OCI-LY3 (cell line): ENCODE results near the gene MARCHF3.

Experiments used
- H2AFZ ChIP-seq: fragments of 200-600, 300-600 bp; shearing (Covaris generic); 2 replicates; pipeline ENCODE4 v1.6.0; 2014; ENCODE audit warnings: antibody characterized with exemption, low read depth, low read length
- H3K27ac ChIP-seq: fragments of 200-600, 300-600 bp; sonication (generic); 2 replicates; pipeline ENCODE4 v1.5.1; 2014; ENCODE audit warnings: mild to moderate bottlenecking, low read length, moderate library complexity, mixed read lengths
- H3K27me3 ChIP-seq: fragments of 200-600, 300-600 bp; sonication (generic); 2 replicates; pipeline ENCODE4 v1.6.1; 2014; ENCODE audit warnings: low read depth, low read length, mixed read lengths
- H3K36me3 ChIP-seq: fragments of 200-600, 300-600 bp; sonication (generic); replicated peaks from 2 replicates; pipeline ENCODE3; 2014; ENCODE audit warnings: low read depth, low read length, mixed read lengths
- H3K4me1 ChIP-seq: fragments of 300-600, 200-600 bp; sonication (generic); 2 replicates; pipeline ENCODE4 v1.6.1; 2014; ENCODE audit warnings: low read length, mixed read lengths
- H3K4me2 ChIP-seq: fragments of 200-600, 300-600 bp; sonication (generic); 2 replicates; pipeline ENCODE4 v1.6.1; 2014; ENCODE audit warnings: low read length, mixed read lengths
- H3K4me3 ChIP-seq: fragments of 300-600, 200-600 bp; sonication (generic); 2 replicates; pipeline ENCODE4 v1.5.1; 2014; ENCODE audit warnings: antibody characterized with exemption, mild to moderate bottlenecking, low read length, moderate library complexity
- H3K79me2 ChIP-seq: fragments of 300-600, 200-600 bp; shearing (Covaris generic); 2 replicates; pipeline ENCODE4 v1.6.1; 2014; ENCODE audit warnings: mild to moderate bottlenecking, low read length, mixed read lengths
- H3K9ac ChIP-seq: fragments of 300-600, 200-600 bp; shearing (Covaris generic); 2 replicates; pipeline ENCODE4 v1.6.0; 2014; ENCODE audit warnings: mild to moderate bottlenecking, low read length, moderate library complexity
- H3K9me3 ChIP-seq: fragments of 200-600, 300-600 bp; shearing (Covaris generic); 2 replicates; pipeline ENCODE4 v1.6.1; 2014; ENCODE audit warnings: low read length, mixed read lengths; ENCODE audit not compliant: insufficient read depth
- H4K20me1 ChIP-seq: fragments of 200-600, 300-600 bp; sonication (generic); 2 replicates; pipeline ENCODE4 v1.6.1; 2016; ENCODE audit warnings: low read length, mixed read lengths; ENCODE audit not compliant: insufficient read depth
- EZH2phosphoT487 ChIP-seq: fragments of 200-600 bp; shearing (Covaris generic); IDR thresholded peaks from 2 replicates; pipeline ENCODE4 v1.6.1; 2018; ENCODE audit warnings: antibody characterized with exemption, mixed run types, low read depth
- TF ChIP-seq, protein P1 (sequence below): fragments of 200-600, 300-600 bp; sonication (generic); IDR thresholded peaks from 2 replicates; pipeline ENCODE4 v1.5.1; 2014; ENCODE audit warnings: antibody characterized with exemption, low read length, low read depth

MARCHF3 gene

DNA sequence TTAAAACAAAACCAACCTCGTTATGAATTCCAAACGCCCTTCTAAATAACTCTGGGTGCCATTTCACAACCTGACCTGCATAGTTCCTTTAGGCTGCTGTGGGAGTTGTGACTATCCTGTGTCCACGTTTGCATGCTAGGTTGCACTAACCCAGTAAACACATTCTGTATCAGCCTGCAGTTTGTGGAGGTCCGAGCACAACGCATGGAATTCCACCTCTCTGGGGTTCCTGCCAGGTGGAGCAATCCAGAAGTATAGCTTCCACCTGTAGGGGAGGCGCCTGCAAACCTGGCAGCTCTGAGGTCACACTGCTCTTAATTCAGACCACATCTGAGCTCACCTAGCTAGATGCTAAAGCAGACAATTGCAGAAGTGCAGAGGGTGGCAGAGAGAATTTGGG, 57.2 kb downstream of the MARCHF3 start:
- Histone ChIP-seq H3K27ac (peak overlapping the region; percentile 87), H3K36me3 (no peaks in the 10 kb centered on the region), H3K27me3 (no peaks in the 10 kb centered on the region), H3K4me3 (peak overlapping the region; percentile 43; the same call in 1 of the 2 replicates), H2AFZ (peak overlapping the region; percentile 61; the same call in 1 of the 2 replicates), H3K9ac (peak overlapping the region; percentile 57; the same call in 1 of the 2 replicates), H3K4me1 (peaks cover 43% of the 10 kb centered on the region), H3K79me2 (no peaks in the 10 kb centered on the region), H4K20me1 (no peaks in the 10 kb centered on the region), H3K4me2 (peak overlapping the region; percentile 69), H3K9me3 (no peaks in the 10 kb centered on the region)
- TF ChIP-seq, protein P1, sequence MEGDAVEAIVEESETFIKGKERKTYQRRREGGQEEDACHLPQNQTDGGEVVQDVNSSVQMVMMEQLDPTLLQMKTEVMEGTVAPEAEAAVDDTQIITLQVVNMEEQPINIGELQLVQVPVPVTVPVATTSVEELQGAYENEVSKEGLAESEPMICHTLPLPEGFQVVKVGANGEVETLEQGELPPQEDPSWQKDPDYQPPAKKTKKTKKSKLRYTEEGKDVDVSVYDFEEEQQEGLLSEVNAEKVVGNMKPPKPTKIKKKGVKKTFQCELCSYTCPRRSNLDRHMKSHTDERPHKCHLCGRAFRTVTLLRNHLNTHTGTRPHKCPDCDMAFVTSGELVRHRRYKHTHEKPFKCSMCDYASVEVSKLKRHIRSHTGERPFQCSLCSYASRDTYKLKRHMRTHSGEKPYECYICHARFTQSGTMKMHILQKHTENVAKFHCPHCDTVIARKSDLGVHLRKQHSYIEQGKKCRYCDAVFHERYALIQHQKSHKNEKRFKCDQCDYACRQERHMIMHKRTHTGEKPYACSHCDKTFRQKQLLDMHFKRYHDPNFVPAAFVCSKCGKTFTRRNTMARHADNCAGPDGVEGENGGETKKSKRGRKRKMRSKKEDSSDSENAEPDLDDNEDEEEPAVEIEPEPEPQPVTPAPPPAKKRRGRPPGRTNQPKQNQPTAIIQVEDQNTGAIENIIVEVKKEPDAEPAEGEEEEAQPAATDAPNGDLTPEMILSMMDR: no peak
- no peak for TF ChIP-seq EZH2phosphoT487

DNA sequence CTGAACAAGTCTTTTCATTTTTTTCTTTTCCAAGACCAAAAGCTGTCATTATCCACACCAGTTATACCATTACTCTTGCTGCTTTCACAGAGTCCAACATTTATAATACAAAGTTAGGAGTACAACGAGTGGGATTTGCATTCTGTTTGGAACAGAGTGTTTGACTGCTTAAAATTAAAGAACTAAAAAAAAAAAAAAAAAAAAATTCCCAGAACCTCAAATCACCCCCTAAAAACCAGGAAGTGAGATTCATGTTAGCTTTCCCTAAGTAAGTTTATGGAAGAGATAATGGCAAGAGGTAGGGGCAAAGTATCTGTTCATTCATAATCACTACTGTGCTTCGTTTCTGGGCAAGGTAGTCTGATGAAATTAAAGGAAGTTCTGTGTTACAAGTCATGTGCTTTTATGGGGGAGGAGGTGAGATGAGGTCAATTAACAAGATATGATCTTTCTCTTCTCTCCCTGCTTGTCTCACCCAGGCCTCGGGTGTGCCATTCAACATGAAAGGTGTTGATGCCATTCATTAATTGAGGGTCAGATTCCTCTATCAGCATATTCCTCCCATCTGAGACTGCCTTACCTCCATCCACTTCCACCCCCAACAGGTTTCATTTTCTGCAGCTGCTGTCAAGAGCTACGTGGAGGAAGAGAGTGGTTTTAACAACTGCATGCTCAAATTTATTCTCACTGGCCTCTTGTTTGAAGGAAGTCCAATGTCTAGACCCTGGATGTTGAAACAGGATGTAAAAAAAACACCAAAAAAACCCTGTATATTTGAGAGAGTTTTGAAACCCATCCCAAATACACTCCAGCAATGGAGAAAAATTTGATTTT, 58.1 kb downstream of the MARCHF3 start:
- H3K9me3 ChIP-seq: no peaks in the 10 kb centered on the region
- no peaks in the 10 kb centered on the region for H3K79me2 ChIP-seq
- no peaks in the 10 kb centered on the region for H3K27me3 ChIP-seq
- no peaks in the 10 kb centered on the region for H4K20me1 ChIP-seq
- H3K9ac ChIP-seq: peak overlapping the region; percentile 57
- peak overlapping the region; percentile 87 for H3K27ac ChIP-seq
- peak overlapping the region; percentile 43 for H3K4me3 ChIP-seq
- no peaks in the 10 kb centered on the region for H3K36me3 ChIP-seq
- H2AFZ ChIP-seq: peak overlapping the region; percentile 61
- TF ChIP-seq, protein P1: no peak
- TF ChIP-seq EZH2phosphoT487: no peak
- H3K4me2 ChIP-seq: peak overlapping the region; percentile 69
- peaks cover 43% of the 10 kb centered on the region for H3K4me1 ChIP-seq

- H3K4me3 ChIP-seq: peak overlapping the region; percentile 43
- no peaks in the 10 kb centered on the region for H3K36me3 ChIP-seq
- peak overlapping the region; percentile 57 for H3K9ac ChIP-seq
- peak overlapping the region; percentile 25; the same call in 1 of the 2 replicates for H2AFZ ChIP-seq
- H3K4me2 ChIP-seq: peak overlapping the region; percentile 69
- no peaks in the 10 kb centered on the region for H3K9me3 ChIP-seq
- peak overlapping the region; percentile 87 for H3K27ac ChIP-seq
- H3K4me1 ChIP-seq: peaks cover 43% of the 10 kb centered on the region
- H3K79me2 ChIP-seq: no peaks in the 10 kb centered on the region
- no peak for TF ChIP-seq EZH2phosphoT487
- TF ChIP-seq, protein P1: no peak
- H3K27me3 ChIP-seq: no peaks in the 10 kb centered on the region
- H4K20me1 ChIP-seq: no peaks in the 10 kb centered on the region
Observed at GRCh38 chr5:126971455-126972031, 58.8 kb downstream of the MARCHF3 start.

GRCh38 chr5:126970517-126971017, 59.8 kb downstream of the MARCHF3 start:
- H3K9me3 ChIP-seq: no peaks in the 10 kb centered on the region
- H3K27ac ChIP-seq: no peak overlapping the region
- TF ChIP-seq, protein P1: no peak
- TF ChIP-seq EZH2phosphoT487: no peak
- H3K36me3 ChIP-seq: no peaks in the 10 kb centered on the region
- H3K4me1 ChIP-seq: peaks cover 45% of the 10 kb centered on the region
- H3K4me3 ChIP-seq: no peak overlapping the region
- no peaks in the 10 kb centered on the region for H3K27me3 ChIP-seq
- H2AFZ ChIP-seq: no peak overlapping the region
- H3K79me2 ChIP-seq: no peaks in the 10 kb centered on the region
- no peak overlapping the region for H3K4me2 ChIP-seq
- no peaks in the 10 kb centered on the region for H4K20me1 ChIP-seq
- no peak overlapping the region for H3K9ac ChIP-seq
